ENCODE measurements around the gene PGM3.

Gene PGM3

DNA sequence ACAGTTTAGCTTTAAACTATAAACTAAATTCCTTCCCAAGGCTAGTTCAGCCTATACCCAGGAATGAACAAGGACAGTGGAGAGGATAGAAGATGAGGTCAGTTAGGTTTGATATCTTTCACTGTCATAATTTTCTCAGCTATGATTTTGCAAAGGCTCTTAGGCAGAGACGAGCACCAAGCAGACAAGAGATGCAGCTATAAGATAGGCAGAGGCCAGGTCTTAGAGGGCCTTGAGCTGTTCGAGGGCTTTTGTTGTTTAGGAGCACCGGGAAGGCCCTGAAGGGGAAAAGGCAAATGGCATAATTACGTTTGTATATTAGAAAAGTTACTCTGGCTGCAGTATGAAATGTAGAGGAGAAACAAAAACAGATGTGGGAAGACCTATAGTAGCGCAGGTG is 65.8 kb downstream of the PGM3 start:
- ChIA-PET POLR2A (no interaction called here), CTCF (no interaction called here)
- no peaks in the 10 kb centered on the region for H3K4me1 ChIP-seq (ENCODE audit: control insufficient read depth, insufficient read depth, low read length)
- no peaks in the 10 kb centered on the region for H3K9me3 ChIP-seq (ENCODE audit: control insufficient read depth, insufficient read depth, low read depth, low read length)
- H3K4me3 ChIP-seq (ENCODE audit: low read depth, low read length), result no peak overlapping the region
- TF ChIP-seq, protein P1, sequence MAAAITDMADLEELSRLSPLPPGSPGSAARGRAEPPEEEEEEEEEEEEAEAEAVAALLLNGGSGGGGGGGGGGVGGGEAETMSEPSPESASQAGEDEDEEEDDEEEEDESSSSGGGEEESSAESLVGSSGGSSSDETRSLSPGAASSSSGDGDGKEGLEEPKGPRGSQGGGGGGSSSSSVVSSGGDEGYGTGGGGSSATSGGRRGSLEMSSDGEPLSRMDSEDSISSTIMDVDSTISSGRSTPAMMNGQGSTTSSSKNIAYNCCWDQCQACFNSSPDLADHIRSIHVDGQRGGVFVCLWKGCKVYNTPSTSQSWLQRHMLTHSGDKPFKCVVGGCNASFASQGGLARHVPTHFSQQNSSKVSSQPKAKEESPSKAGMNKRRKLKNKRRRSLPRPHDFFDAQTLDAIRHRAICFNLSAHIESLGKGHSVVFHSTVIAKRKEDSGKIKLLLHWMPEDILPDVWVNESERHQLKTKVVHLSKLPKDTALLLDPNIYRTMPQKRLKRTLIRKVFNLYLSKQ (tag by site-specific recombination; IDR thresholded peaks at IDR 0.05; ENCODE audit: borderline replicate concordance), result no peak
- TF ChIP-seq ZNF157 (tag by site-specific recombination; IDR thresholded peaks at IDR 0.05) (no peak), ZNF174 (tag by site-specific recombination; IDR thresholded peaks at IDR 0.05) (no peak), ZNF391 (tag by site-specific recombination; IDR thresholded peaks at IDR 0.05; ENCODE audit: borderline replicate concordance, low read depth) (no peak), KLF7 (tag by site-specific recombination; IDR thresholded peaks at IDR 0.05; ENCODE audit: borderline replicate concordance) (no peak), ZNF654 (tag by site-specific recombination; IDR thresholded peaks at IDR 0.05; ENCODE audit: low read depth) (no peak), ZNF214 (tag by site-specific recombination; IDR thresholded peaks at IDR 0.05; ENCODE audit: borderline replicate concordance) (no peak), ZNF514 (tag by site-specific recombination; IDR thresholded peaks at IDR 0.05) (no peak), ZNF423 (tag by site-specific recombination; IDR thresholded peaks at IDR 0.05) (no peak), ZNF23 (tag by site-specific recombination; IDR thresholded peaks at IDR 0.05; ENCODE audit: borderline replicate concordance) (no peak), ZNF2 (tag by site-specific recombination; IDR thresholded peaks at IDR 0.05) (no peak), KLF8 (tag by site-specific recombination; IDR thresholded peaks at IDR 0.05) (no peak), REPIN1 (tag by site-specific recombination; IDR thresholded peaks at IDR 0.05; ENCODE audit: low read depth) (no peak), ZNF48 (tag by site-specific recombination; IDR thresholded peaks at IDR 0.05) (no peak)
- H3K27ac ChIP-seq (ENCODE audit: extremely low read depth, low read depth, low read length), result no peak overlapping the region
- peaks cover 67 to 98% of the 10 kb centered on the region in 2 experiments for H3K36me3 ChIP-seq (ENCODE audit: control insufficient read depth in 2 of 2, insufficient read depth in 1 of 2, low read length in 2 of 2)

- Histone ChIP-seq H3K9me3 (ENCODE audit: control insufficient read depth, insufficient read depth, low read depth, low read length) (no peaks in the 10 kb centered on the region), H3K27ac (ENCODE audit: extremely low read depth, low read depth, low read length) (no peak overlapping the region), H3K4me3 (ENCODE audit: low read depth, low read length) (no peak overlapping the region), H3K4me1 (ENCODE audit: control insufficient read depth, insufficient read depth, low read length) (no peaks in the 10 kb centered on the region), H3K36me3 (ENCODE audit: control insufficient read depth in 2 of 2, insufficient read depth in 1 of 2, low read length in 2 of 2) (peaks cover 65 to 98% of the 10 kb centered on the region in 2 experiments)
- ChIA-PET CTCF (no interaction called here), POLR2A (no interaction called here)
- TF ChIP-seq ZNF670 (tag by site-specific recombination; IDR thresholded peaks at IDR 0.05; ENCODE audit: low read depth) (no peak), ZNF785 (tag by site-specific recombination; IDR thresholded peaks at IDR 0.05) (no peak), ZNF416 (tag by site-specific recombination; IDR thresholded peaks at IDR 0.05) (no peak), ZNF398 (tag by site-specific recombination; IDR thresholded peaks at IDR 0.05) (no peak), ZNF202 (tag by site-specific recombination; IDR thresholded peaks at IDR 0.05; ENCODE audit: borderline replicate concordance) (no peak), ZBTB21 (tag by site-specific recombination; IDR thresholded peaks at IDR 0.05) (no peak), ZNF777 (tag by site-specific recombination; IDR thresholded peaks at IDR 0.05; ENCODE audit: borderline replicate concordance) (no peak), ZNF791 (tag by site-specific recombination; IDR thresholded peaks at IDR 0.05) (no peak), ZNF280C (tag by site-specific recombination; IDR thresholded peaks at IDR 0.05) (no peak), ZNF174 (tag by site-specific recombination; IDR thresholded peaks at IDR 0.05) (no peak), ZXDB (tag by site-specific recombination; IDR thresholded peaks at IDR 0.05) (no peak), ZNF544 (tag by site-specific recombination; IDR thresholded peaks at IDR 0.05) (no peak), ZNF701 (tag by site-specific recombination; IDR thresholded peaks at IDR 0.05) (no peak), ZNF561 (tag by site-specific recombination; IDR thresholded peaks at IDR 0.05; ENCODE audit: borderline replicate concordance) (no peak), ZNF792 (tag by site-specific recombination; IDR thresholded peaks at IDR 0.05) (no peak)
- TF ChIP-seq, protein P2, sequence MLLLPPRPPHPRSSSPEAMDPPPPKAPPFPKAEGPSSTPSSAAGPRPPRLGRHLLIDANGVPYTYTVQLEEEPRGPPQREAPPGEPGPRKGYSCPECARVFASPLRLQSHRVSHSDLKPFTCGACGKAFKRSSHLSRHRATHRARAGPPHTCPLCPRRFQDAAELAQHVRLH (tag by site-specific recombination; IDR thresholded peaks at IDR 0.05), result no peak
Measured at GRCh38 chr6:83126807-83127206, 66.3 kb downstream of the PGM3 start.

Data from HEK293 (cell line).